ENCODE results near the gene OTOF. TPM values are rescaled to one million over a fixed set of nuclear protein-coding genes. Genes with fewer than 3 reads are reported as not detected.

The OTOF gene
- total and polyA plus RNA-seq, 2 experiments from 2014 or later = 0.21 to 0.23 TPM

- TF ChIP-seq ZNF462 (CRISPR knock-in tag; IDR thresholded peaks at IDR 0.05) = no peak
- TF ChIP-seq EZH2phosphoT487 (IDR thresholded peaks at IDR 0.05; ENCODE audit: unreplicated experiment) = no peak
- no peak for TF ChIP-seq CTCF (conservative IDR thresholded peaks at IDR 0.05; ENCODE audit: low read depth in 2 of 2)
Observed at GRCh38 chr2:26523750-26524149, 45.8 kb upstream of the OTOF start (continued).

- no peaks in the 10 kb centered on the region for H3K9me2 ChIP-seq (ENCODE audit: insufficient read depth)
- no peaks in the 10 kb centered on the region for H3K27me3 ChIP-seq (ENCODE audit: insufficient read depth)
- no peaks in the 10 kb centered on the region for H3K36me3 Mint-ChIP-seq (ENCODE audit: low read depth)
- no peaks in the 10 kb centered on the region for H3K79me2 ChIP-seq (replicated peaks; ENCODE audit: insufficient read depth)
- DNase-seq (ENCODE audit: low spot score) (no peak), ATAC-seq (no peak)
- no peak overlapping the region for H2AFZ ChIP-seq
- H3K4me3 ChIP-seq = no peak overlapping the region
- no peaks in the 10 kb centered on the region for H3K4me1 ChIP-seq (ENCODE audit: insufficient read depth)
- H3K4me3 Mint-ChIP-seq = no peak overlapping the region
- H3F3A ChIP-seq (replicated peaks; ENCODE audit: low read depth) = no peaks in the 10 kb centered on the region
- no peak overlapping the region for H3K27ac Mint-ChIP-seq
- no peak overlapping the region for H3K4me2 ChIP-seq
- H3K27me3 Mint-ChIP-seq (ENCODE audit: insufficient read depth, low read depth, poor library complexity) = peaks cover 4% of the 10 kb centered on the region
- no peaks in the 10 kb centered on the region for H4K20me1 ChIP-seq (replicated peaks; ENCODE audit: insufficient read depth)
- no peaks in the 10 kb centered on the region for H3K36me3 ChIP-seq (ENCODE audit: insufficient read depth)
- no peak overlapping the region for H3K27ac ChIP-seq (ENCODE audit: low read depth)
- H3K9me3 Mint-ChIP-seq = no peaks in the 10 kb centered on the region
- no peaks in the 10 kb centered on the region for H3K4me1 Mint-ChIP-seq
- no peak for TF ChIP-seq STAT1 (IDR thresholded peaks at IDR 0.05; ENCODE audit: unreplicated experiment)
- TF ChIP-seq EZH2 (IDR thresholded peaks at IDR 0.05; ENCODE audit: low read depth, unreplicated experiment) = no peak
- no peak for TF ChIP-seq CTCF (conservative IDR thresholded peaks at IDR 0.05; ENCODE audit: low read depth in 2 of 2)
- TF ChIP-seq POLR2AphosphoS5 (IDR thresholded peaks at IDR 0.05; ENCODE audit: low read depth) = no peak
- no peak for TF ChIP-seq EZH2phosphoT487 (IDR thresholded peaks at IDR 0.05; ENCODE audit: unreplicated experiment)
- no peak for TF ChIP-seq CREB1 (CRISPR knock-in tag; IDR thresholded peaks at IDR 0.05; ENCODE audit: low read depth)
- TF ChIP-seq ETS1 (IDR thresholded peaks at IDR 0.05) = no peak
- no peak for TF ChIP-seq REST (IDR thresholded peaks at IDR 0.05; ENCODE audit: unreplicated experiment)
- TF ChIP-seq ZNF331 (CRISPR knock-in tag; IDR thresholded peaks at IDR 0.05; ENCODE audit: low read depth) = no peak
Observed at GRCh38 chr2:26522751-26523171, 44.8 kb upstream of the OTOF start.

All from GM23338 (cell line).